ENCODE results near the gene GALNT9. TPM values are rescaled to one million over a fixed set of nuclear protein-coding genes. Genes with fewer than 3 reads are reported as not detected.

GALNT9 gene
- polyA plus RNA-seq, 1 donor from 2014 or later: 13.5 TPM

DNA sequence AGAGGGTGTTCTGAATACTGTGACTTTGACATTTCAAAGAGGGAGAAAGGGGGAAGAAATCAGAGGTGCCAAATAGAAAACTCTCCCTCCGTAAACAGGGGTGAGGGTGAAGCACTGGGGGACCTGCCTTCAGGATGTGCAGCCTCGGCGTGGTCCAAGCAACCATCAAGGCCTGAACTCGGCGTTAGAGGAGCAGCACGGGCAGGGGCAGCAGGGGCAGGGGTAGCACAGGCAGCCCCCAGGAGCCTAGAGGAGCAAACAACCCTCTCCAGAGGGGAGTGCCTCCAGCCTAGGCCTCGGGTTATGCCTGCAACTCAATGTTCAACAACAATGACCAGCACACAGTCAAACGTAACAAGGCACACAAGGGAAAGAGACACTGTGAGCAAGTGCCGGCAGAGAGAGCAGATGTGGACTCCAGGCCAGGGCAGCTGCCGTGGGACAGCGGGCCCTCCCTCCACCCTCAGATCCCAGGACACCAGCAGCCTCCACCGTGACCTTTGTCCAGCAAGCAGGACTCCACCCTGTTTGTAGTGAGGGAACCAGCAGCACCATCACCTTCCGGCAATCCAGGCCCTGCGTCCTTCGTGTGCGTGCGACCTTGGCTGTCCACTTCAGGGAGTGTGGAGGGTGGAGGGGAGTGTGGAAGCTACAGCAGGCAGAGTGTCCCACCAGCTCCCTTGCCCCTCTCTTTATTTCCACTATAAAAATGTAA, 18.0 kb downstream of the GALNT9 start:
- Histone ChIP-seq H3K9ac (ENCODE audit: low read length) (no peak overlapping the region), H3K9me3 (ENCODE audit: low read length) (no peaks in the 10 kb centered on the region), H3K4me2 (ENCODE audit: low read length) (no peak overlapping the region), H3K9me2 (ENCODE audit: insufficient read depth, low read length) (no peaks in the 10 kb centered on the region), H2AFZ (ENCODE audit: low read depth, low read length) (no peak overlapping the region), H3K36me3 (ENCODE audit: insufficient read depth, low read length) (no peaks in the 10 kb centered on the region), H3K79me2 (replicated peaks; ENCODE audit: insufficient read depth, low read length) (no peaks in the 10 kb centered on the region), H4K20me1 (ENCODE audit: insufficient read depth) (no peaks in the 10 kb centered on the region), H3F3A (ENCODE audit: insufficient read depth, low read length, poor library complexity, severe bottlenecking) (no peaks in the 10 kb centered on the region), H3K27me3 (ENCODE audit: insufficient read depth, low read depth, low read length) (no peaks in the 10 kb centered on the region), H3K27ac (ENCODE audit: low read length) (no peak overlapping the region), H3K4me3 (ENCODE audit: low read length) (no peak overlapping the region)
- TF ChIP-seq TAF1 (IDR thresholded peaks at IDR 0.05; ENCODE audit: low read depth) (no peak), MXI1 (conservative IDR thresholded peaks at IDR 0.05; ENCODE audit: poor library complexity, severe bottlenecking) (no peak), RAD21 (conservative IDR thresholded peaks at IDR 0.05) (no peak), SMC3 (conservative IDR thresholded peaks at IDR 0.05; ENCODE audit: poor library complexity) (no peak), EZH2 (IDR thresholded peaks at IDR 0.05; ENCODE audit: borderline replicate concordance, insufficient read depth, low read length, poor library complexity, severe bottlenecking) (no peak), POLR2AphosphoS5 (IDR thresholded peaks at IDR 0.05) (no peak), EP300 (conservative IDR thresholded peaks at IDR 0.05; ENCODE audit: poor library complexity, severe bottlenecking) (no peak)
- TF ChIP-seq, protein P1, sequence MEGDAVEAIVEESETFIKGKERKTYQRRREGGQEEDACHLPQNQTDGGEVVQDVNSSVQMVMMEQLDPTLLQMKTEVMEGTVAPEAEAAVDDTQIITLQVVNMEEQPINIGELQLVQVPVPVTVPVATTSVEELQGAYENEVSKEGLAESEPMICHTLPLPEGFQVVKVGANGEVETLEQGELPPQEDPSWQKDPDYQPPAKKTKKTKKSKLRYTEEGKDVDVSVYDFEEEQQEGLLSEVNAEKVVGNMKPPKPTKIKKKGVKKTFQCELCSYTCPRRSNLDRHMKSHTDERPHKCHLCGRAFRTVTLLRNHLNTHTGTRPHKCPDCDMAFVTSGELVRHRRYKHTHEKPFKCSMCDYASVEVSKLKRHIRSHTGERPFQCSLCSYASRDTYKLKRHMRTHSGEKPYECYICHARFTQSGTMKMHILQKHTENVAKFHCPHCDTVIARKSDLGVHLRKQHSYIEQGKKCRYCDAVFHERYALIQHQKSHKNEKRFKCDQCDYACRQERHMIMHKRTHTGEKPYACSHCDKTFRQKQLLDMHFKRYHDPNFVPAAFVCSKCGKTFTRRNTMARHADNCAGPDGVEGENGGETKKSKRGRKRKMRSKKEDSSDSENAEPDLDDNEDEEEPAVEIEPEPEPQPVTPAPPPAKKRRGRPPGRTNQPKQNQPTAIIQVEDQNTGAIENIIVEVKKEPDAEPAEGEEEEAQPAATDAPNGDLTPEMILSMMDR (IDR thresholded peaks at IDR 0.05; ENCODE audit: poor library complexity, severe bottlenecking): no peak
- TF ChIP-seq, protein P2, sequence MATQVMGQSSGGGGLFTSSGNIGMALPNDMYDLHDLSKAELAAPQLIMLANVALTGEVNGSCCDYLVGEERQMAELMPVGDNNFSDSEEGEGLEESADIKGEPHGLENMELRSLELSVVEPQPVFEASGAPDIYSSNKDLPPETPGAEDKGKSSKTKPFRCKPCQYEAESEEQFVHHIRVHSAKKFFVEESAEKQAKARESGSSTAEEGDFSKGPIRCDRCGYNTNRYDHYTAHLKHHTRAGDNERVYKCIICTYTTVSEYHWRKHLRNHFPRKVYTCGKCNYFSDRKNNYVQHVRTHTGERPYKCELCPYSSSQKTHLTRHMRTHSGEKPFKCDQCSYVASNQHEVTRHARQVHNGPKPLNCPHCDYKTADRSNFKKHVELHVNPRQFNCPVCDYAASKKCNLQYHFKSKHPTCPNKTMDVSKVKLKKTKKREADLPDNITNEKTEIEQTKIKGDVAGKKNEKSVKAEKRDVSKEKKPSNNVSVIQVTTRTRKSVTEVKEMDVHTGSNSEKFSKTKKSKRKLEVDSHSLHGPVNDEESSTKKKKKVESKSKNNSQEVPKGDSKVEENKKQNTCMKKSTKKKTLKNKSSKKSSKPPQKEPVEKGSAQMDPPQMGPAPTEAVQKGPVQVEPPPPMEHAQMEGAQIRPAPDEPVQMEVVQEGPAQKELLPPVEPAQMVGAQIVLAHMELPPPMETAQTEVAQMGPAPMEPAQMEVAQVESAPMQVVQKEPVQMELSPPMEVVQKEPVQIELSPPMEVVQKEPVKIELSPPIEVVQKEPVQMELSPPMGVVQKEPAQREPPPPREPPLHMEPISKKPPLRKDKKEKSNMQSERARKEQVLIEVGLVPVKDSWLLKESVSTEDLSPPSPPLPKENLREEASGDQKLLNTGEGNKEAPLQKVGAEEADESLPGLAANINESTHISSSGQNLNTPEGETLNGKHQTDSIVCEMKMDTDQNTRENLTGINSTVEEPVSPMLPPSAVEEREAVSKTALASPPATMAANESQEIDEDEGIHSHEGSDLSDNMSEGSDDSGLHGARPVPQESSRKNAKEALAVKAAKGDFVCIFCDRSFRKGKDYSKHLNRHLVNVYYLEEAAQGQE (IDR thresholded peaks at IDR 0.05; ENCODE audit: borderline replicate concordance): no peak

DNA sequence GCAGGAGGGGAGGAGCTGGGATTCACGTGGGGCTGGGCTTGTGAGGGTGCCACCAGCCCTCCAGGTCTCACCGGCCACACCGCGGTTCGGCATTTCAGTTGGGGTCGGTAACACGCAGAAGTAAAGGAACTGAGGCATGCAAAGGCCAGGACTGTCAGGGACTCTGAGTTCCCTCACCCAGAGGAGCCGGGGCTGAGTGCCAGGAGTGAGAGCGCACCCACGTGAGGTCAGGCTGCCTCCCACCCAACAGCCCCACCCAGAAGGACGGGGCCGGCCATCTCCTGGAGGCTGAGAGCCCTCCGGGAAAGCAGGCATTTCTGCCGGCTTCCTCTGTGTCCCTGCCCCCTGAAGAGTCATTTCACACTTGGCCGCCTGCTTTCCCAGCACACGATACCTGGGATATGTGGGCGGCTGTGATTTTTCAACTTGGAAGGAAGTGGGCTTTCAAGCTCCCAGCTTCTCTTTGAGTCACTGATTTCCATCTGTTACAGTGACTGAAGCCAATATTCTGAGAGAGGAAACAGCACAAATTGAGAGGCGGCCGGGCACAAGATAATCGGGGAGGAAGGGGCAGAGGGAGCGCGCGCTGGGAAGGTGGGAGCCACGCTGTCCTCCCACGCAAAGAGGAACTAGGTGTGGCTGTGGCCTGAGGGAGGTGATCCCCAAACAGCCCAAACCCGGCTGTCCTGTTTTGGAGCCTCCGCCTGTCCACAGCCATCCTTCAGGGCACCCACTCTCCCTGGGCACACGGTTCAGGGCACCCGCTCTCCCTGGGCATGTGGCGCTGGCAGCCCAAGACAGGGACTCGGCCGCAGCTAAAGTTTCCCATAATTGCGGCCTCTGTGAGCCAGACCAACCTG, 19.0 kb downstream of the GALNT9 start:
- no peaks in the 10 kb centered on the region for H4K20me1 ChIP-seq (ENCODE audit: insufficient read depth)
- H3K79me2 ChIP-seq (replicated peaks; ENCODE audit: insufficient read depth, low read length): no peaks in the 10 kb centered on the region
- H3K9me2 ChIP-seq (ENCODE audit: insufficient read depth, low read length): no peaks in the 10 kb centered on the region
- no peak overlapping the region for H3K4me3 ChIP-seq (ENCODE audit: low read length)
- no peaks in the 10 kb centered on the region for H3K27me3 ChIP-seq (ENCODE audit: insufficient read depth, low read depth, low read length)
- TF ChIP-seq MXI1 (conservative IDR thresholded peaks at IDR 0.05; ENCODE audit: poor library complexity, severe bottlenecking) (no peak), POLR2AphosphoS5 (IDR thresholded peaks at IDR 0.05) (no peak), SMC3 (conservative IDR thresholded peaks at IDR 0.05; ENCODE audit: poor library complexity) (no peak)
- TF ChIP-seq, protein P2 (IDR thresholded peaks at IDR 0.05; ENCODE audit: borderline replicate concordance): no peak
- TF ChIP-seq, protein P1 (IDR thresholded peaks at IDR 0.05; ENCODE audit: poor library complexity, severe bottlenecking): no peak
- no peaks in the 10 kb centered on the region for H3K36me3 ChIP-seq (ENCODE audit: insufficient read depth, low read length)
- no peak overlapping the region for H2AFZ ChIP-seq (ENCODE audit: low read depth, low read length)
- no peak overlapping the region for H3K4me2 ChIP-seq (ENCODE audit: low read length)
- H3K9ac ChIP-seq (ENCODE audit: low read length): no peak overlapping the region
- no peak overlapping the region for H3K27ac ChIP-seq (ENCODE audit: low read length)
- H3F3A ChIP-seq (ENCODE audit: insufficient read depth, low read length, poor library complexity, severe bottlenecking): no peaks in the 10 kb centered on the region
- H3K9me3 ChIP-seq (ENCODE audit: low read length): no peaks in the 10 kb centered on the region
